CD4-positive, alpha-beta T cell treated with Interleukin-15 for 4 hours (primary cell): Measurements from ENCODE around the gene C3orf38.
A peak's percentile ranks its signal among the peaks of the same experiment; 100 is the strongest.
"Not testable (repeated sequence)": the region's sequence is repeated elsewhere in the genome, so short reads cannot be mapped to it uniquely, and the experiment has no call there.

ENCODE experiments used
- DNase-seq: peaks from one replicate; pipeline ENCODE4 v3.0.0-alpha.2; 2020; ENCODE audit warnings: low spot score

C3orf38 gene

DNA sequence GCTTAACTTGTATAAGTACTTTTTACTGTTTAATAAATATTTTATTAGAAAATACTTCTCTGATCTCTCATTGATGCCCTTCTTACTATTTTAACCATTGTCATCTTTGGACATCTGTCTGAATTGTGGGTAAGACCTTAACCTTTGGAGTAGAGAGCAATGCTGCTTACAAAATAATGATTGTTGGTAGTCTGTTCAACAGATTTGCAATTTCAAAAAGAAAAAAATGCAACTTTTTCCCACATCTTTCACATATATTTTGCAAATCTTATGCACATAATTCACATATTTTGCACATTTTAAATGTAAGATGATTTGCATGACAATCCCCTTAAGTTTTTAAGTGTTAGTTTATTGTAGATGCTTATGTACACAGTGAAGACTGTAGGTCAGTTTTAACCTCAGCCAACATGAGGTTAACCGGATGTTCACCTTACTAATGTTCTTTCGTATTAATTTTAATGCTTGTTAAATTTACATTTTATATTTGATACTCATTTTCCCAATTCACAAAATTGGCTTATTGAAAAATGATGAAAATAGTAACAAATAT is 16.7 kb downstream of the C3orf38 start:
- no peak for DNase-seq

DNA sequence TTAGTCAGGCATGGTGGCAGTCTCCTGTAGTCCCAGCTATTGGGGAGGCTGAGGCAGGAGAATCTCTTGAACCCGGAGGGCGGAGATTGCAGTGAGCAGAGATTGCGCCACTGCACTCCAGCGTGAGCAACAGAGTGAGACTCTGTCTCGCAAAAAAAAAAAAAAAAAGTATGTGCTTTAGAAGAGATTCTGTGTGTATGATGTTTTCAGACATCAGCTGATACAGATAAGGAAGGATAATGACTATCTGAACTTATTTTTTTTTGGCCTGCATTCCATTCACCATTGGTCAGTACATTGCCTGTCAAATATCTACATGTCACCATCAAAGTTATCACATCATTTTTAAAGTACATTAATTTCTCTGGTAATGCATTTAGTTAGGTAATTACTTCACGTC is 17.4 kb downstream of the C3orf38 start:
- DNase-seq, result no peak

GRCh38 chr3:88167704-88168103 is 17.9 kb downstream of the C3orf38 start:
- no peak for DNase-seq

- DNase-seq, result no peak
These were observed 18.4 kb downstream of the C3orf38 start for GRCh38 chr3:88168171-88168570.

DNA sequence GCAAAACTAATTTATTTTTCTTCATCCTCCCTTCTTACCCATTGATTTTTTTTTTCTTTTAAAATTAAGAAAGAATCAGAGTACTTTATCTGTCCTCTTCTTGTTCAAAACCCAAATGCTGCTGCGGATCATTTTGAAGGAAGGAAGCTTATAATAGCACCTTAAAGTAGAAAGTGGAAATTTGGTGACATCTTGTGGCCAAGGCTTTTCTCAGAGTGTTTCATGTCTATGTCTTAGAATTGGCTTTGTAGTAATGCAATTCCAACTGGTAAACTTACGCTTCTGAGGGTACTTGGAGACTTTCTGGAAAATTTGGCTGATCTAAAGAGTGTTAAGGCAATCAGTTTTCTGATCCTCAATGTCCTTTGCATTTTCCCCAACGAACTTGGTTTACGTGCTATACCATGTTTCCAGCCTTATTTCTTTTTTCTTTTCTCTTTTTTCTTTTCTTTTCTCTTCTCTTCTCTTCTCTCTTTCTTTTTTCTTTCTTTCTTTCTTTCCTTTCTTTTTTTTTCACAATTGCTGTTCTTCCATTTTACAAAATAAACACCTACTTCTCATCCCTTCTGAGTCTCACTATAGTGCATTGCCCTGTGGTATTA is 30.7 kb downstream of the C3orf38 start:
- DNase-seq, result peak; percentile 48

- DNase-seq, result not testable (repeated sequence)
These were observed 32.6 kb downstream of the C3orf38 start for GRCh38 chr3:88182165-88182918.

DNA sequence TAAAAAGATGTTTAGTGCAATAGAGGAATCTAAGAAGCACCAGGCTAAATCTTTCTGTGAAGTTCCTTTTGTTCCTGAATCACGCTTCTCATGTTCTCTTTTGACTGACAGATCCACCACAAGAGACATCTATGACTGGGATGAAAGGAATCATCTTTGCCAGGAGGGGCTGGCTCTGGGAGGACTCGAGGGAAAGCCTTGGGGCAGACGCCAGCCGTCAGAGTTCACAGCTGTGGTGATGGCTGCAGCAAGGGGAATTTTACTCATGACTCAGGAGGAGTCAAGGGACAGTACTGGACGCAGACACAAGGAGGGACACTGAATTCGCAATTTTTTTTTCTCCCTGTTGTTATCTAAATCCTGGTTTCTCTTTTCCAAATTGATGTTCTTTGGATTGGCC is 38.7 kb downstream of the C3orf38 start:
- DNase-seq, result no peak

GRCh38 chr3:88189361-88189810 is 39.6 kb downstream of the C3orf38 start:
- DNase-seq, result no peak

DNA sequence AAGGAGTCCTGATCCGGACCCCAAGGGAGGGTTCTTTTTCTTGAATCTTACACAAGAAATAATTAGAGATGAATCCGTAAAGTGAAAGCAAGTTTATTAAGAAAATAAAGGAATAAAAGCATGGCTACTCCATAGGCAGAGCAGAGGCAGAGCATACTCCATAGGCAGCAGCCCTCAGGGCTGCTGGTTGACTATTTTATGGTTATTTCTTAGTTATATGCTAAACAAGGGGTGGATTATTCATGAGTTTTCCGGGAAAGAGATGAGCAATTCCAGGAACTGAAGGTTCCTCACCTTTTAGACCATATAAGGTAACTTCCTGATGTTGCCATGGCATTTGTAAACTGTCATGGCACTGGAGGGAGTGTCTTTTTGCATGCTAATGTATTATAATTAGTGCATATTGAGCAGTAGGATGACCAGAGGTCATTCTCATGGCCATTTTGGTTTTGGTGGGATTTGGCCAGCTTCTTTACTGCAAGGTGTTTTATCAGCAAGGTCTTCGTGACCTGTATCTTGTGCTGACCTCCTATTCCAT is 42.2 kb downstream of the C3orf38 start:
- DNase-seq, result no peak

DNA sequence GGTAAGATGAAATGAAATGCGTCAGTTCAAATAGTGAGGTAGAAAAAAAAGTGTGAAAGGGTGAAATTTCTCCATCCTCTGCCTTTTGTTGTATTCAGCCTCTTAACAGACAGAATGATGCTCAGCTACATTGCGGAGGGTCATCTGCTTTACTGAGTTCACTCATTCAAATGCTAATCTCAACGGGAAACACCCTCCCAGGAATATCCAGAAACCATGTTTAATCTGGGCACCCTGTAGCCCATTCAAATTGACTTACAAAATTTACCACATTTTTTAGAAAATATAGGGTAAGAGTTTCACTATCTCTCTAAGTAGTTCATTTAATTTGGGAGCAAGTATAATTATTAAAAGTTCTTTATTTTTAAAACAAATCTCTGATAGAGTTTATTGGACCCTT is 42.9 kb downstream of the C3orf38 start:
- no peak for DNase-seq

GRCh38 chr3:88195951-88196434 is 46.2 kb downstream of the C3orf38 start:
- no peak for DNase-seq

DNA sequence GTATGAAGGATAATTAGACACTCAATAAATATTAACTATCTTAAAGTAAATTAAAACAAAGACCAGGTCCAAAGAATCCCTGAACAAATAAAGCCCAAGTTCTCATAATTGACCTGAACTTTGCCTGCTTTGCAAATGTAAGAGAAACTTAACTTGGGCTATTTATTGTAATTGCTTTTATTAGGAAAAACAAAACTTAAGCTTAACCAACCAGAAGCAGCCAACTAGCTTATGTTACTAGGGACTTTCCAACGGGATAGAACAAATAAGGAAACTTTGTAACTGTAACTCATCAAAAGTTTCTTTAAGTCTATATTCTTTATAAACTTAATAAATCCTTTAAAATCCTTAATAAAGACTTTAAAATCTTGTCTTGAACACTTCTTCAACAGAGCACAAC is 48.4 kb downstream of the C3orf38 start:
- DNase-seq, result no peak

DNA sequence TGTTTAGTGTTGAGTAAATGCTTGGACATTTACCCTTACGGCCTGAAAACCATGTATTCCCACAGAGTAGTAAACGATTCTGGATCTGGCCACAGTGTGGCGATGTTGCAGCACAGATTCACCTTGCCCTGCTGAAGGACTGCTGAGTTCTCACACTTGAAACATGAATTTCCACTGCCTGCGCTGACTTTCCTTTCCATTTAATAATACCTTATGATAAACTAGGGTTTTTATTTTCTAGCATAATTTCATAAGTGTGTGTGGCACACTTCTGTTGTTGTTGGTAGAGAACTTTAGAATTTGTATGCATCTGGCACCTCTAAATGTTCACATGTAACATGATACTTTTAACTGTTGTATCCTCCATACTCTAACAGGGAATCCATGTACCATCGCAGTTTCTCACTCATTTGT is 53.9 kb downstream of the C3orf38 start:
- peak; percentile 39 for DNase-seq
